SJSA1 (cell line): ENCODE data around the gene MLLT3. TPM values are rescaled to one million over a fixed set of nuclear protein-coding genes. Genes with fewer than 3 reads are reported as not detected.

Experiments
- DNase-seq, 2 experiments: peaks; one replicate each; pipeline ENCODE4 v3.0.0-alpha.2; 2015 to 2020; ENCODE audit warnings: low spot score in 2 of 2, low read depth in 1 of 2
- H3K27ac ChIP-seq: fragments of 250-450 bp; sonication (Bioruptor Pico); 2 replicates; pipeline ENCODE4 v1.5.1; 2020; ENCODE audit warnings: mild to moderate bottlenecking, moderate library complexity
- H3K27me3 ChIP-seq: fragments of 250-450 bp; sonication (Bioruptor Pico); replicated peaks from 2 replicates; pipeline ENCODE4 v1.5.1; 2020; ENCODE audit warnings: mild to moderate bottlenecking, moderate library complexity
- H3K36me3 ChIP-seq: fragments of 250-450 bp; sonication (Bioruptor Pico); 2 replicates; pipeline ENCODE4 v1.5.1; 2020; ENCODE audit warnings: mild to moderate bottlenecking
- H3K4me1 ChIP-seq: fragments of 250-450 bp; sonication (Bioruptor Pico); replicated peaks from 2 replicates; pipeline ENCODE4 v1.6.1; 2021; ENCODE audit warnings: mild to moderate bottlenecking
- H3K4me3 ChIP-seq: fragments of 250-450 bp; sonication (Bioruptor Pico); 2 replicates; pipeline ENCODE4 v1.5.1; 2020; ENCODE audit warnings: mild to moderate bottlenecking
- H3K9me3 ChIP-seq: fragments of 250-450 bp; sonication (Bioruptor Pico); replicated peaks from 2 replicates; pipeline ENCODE4 v1.5.1; 2020; ENCODE audit warnings: mild to moderate bottlenecking
- total RNA-seq: library from RNA; depleted of rRNA; stranded (reverse); fragments of >200 nt; shearing (Covaris generic); gene quantifications from 2 replicates; pipeline ENCODE4 v1.2.3, GENCODE V29; 2014

MLLT3 gene
- total RNA-seq, 1 experiment from 2014 or later, result 13.9 TPM

GRCh38 chr9:20405078-20405477 lies 217.2 kb downstream of the MLLT3 start:
- H3K36me3 ChIP-seq, result no peaks in the 10 kb centered on the region
- H3K27ac ChIP-seq, result no peak overlapping the region
- no peak for DNase-seq
- no peaks in the 10 kb centered on the region for H3K9me3 ChIP-seq
- no peaks in the 10 kb centered on the region for H3K27me3 ChIP-seq
- no peaks in the 10 kb centered on the region for H3K4me1 ChIP-seq
- H3K4me3 ChIP-seq, result no peak overlapping the region

DNA sequence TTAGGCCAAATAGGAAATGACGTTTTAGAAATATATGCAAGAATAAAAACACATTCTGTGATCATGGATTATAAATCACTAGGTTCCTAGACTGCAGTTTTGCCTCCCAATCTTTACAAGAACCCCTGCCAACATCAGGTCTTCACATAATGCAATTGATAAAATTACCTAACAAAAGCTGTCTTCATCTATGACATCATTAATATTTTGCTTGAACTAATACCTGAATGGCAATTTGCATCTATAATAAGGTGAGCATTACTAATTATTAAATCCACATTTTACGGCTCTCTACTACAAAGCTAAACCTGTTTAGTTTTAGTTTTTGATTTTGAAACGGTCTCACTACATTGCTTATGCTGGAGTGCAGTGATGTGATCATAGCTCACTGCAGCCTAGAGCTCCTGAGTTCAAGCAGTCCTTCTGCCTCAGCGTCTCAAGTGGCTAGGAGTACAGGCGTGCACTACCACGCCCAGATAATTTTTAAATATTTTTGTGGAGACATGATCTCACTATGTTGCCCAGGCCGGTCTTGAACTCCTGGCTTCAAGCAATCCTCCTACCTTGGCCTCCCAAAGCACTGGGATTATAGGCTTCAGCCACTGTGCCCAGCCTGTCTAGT lies 218.0 kb downstream of the MLLT3 start:
- no peak overlapping the region for H3K27ac ChIP-seq
- H3K4me1 ChIP-seq, result no peaks in the 10 kb centered on the region
- H3K36me3 ChIP-seq, result no peaks in the 10 kb centered on the region
- no peaks in the 10 kb centered on the region for H3K9me3 ChIP-seq
- no peaks in the 10 kb centered on the region for H3K27me3 ChIP-seq
- no peak for DNase-seq
- no peak overlapping the region for H3K4me3 ChIP-seq

- H3K27me3 ChIP-seq, result no peaks in the 10 kb centered on the region
- H3K4me3 ChIP-seq, result no peak overlapping the region
- no peak overlapping the region for H3K27ac ChIP-seq
- no peaks in the 10 kb centered on the region for H3K4me1 ChIP-seq
- no peak for DNase-seq
- no peaks in the 10 kb centered on the region for H3K36me3 ChIP-seq
- no peaks in the 10 kb centered on the region for H3K9me3 ChIP-seq
Observed at GRCh38 chr9:20403346-20403745, 219.0 kb downstream of the MLLT3 start.

GRCh38 chr9:20402273-20402875 lies 219.9 kb downstream of the MLLT3 start:
- Histone ChIP-seq H3K9me3 (no peaks in the 10 kb centered on the region), H3K27me3 (no peaks in the 10 kb centered on the region), H3K27ac (no peak overlapping the region), H3K4me1 (no peaks in the 10 kb centered on the region), H3K36me3 (no peaks in the 10 kb centered on the region), H3K4me3 (no peak overlapping the region)
- no peak for DNase-seq

DNA sequence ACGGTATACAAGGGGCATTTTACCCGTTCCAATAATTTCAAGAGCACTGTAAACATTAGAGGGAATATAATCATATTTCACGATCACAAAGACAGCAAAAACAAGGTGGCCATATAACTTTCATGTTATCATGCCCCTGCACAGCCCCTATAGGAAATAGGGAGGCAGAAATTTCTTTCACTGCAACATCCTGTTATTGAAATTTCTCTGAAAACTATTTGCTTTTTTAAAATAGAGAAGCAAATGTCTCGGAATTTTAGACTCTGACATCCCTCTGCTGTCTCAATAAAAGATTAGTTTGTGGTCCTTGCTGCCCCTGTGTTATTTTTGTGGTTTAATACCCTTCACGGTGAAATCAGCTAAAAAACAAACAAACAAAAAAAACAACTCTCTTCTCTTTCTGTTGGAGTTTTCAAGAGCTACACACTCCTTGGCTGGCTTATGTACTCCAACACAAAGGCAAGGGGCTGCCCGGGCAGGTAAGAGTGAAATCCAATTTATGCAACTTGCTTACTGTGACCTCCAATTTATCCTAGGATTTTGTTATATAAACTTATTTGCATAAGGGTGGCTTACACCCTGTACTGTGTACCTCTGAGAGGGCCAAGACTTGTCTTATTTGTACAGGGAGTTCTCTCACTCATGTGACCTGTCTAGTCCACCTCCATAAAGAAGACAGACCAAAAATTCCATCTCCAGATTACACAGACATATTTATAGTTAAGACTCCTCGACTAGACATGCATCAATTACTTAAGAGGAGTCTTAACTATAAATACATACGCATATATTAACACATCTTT lies 223.6 kb downstream of the MLLT3 start:
- no peak overlapping the region for H3K4me3 ChIP-seq
- no peaks in the 10 kb centered on the region for H3K4me1 ChIP-seq
- H3K27me3 ChIP-seq, result no peaks in the 10 kb centered on the region
- H3K36me3 ChIP-seq, result no peaks in the 10 kb centered on the region
- no peak for DNase-seq
- no peaks in the 10 kb centered on the region for H3K9me3 ChIP-seq
- no peak overlapping the region for H3K27ac ChIP-seq

DNA sequence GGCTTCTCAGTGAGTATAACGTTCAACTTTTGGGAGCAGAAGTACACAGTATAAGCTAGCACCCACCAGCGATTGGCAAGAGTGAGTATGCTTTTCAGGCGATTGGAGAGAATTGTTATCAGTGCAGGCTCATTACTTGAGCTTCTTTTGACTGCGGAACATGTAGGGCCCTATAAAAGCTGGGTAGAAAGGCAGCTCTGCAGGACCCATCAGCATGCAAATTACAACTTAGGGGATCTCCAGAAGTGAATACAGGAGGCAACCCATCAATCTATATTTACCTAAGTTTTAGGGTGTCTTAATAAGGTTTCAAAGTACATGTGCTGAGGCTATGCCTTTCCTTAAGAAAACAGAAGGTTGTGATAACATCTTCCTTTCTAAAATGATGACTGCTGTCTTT lies 225.0 kb downstream of the MLLT3 start:
- Histone ChIP-seq H3K9me3 (no peaks in the 10 kb centered on the region), H3K36me3 (no peaks in the 10 kb centered on the region), H3K4me3 (no peak overlapping the region), H3K27me3 (no peaks in the 10 kb centered on the region), H3K27ac (no peak overlapping the region), H3K4me1 (no peaks in the 10 kb centered on the region)
- DNase-seq, result no peak

DNA sequence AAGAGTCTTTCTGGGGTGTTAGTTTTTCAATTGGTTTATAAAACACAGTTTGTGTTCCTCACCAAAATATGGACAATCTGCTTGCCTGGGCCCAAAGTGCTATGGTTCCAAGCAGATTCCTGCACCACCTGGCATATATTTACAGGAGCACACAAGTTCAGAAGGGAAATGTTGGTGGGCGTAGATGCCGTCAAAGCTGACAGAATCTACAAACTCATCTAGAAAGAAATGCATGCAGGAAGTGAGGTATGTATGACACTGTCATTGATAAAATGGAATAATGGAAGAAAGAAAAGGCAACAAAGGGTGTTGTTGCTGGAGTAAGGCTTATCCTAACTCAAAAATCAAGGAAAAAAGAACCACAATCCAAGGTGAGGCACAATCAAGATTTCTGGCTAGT lies 225.8 kb downstream of the MLLT3 start:
- Histone ChIP-seq H3K27ac (no peak overlapping the region), H3K9me3 (no peaks in the 10 kb centered on the region), H3K4me1 (no peaks in the 10 kb centered on the region), H3K4me3 (no peak overlapping the region), H3K27me3 (no peaks in the 10 kb centered on the region), H3K36me3 (no peaks in the 10 kb centered on the region)
- no peak for DNase-seq

- no peak overlapping the region for H3K4me3 ChIP-seq
- no peak overlapping the region for H3K27ac ChIP-seq
- no peaks in the 10 kb centered on the region for H3K27me3 ChIP-seq
- no peaks in the 10 kb centered on the region for H3K4me1 ChIP-seq
- no peak for DNase-seq
- H3K9me3 ChIP-seq, result no peaks in the 10 kb centered on the region
- no peaks in the 10 kb centered on the region for H3K36me3 ChIP-seq
Observed at GRCh38 chr9:20395651-20396050, 226.6 kb downstream of the MLLT3 start.

DNA sequence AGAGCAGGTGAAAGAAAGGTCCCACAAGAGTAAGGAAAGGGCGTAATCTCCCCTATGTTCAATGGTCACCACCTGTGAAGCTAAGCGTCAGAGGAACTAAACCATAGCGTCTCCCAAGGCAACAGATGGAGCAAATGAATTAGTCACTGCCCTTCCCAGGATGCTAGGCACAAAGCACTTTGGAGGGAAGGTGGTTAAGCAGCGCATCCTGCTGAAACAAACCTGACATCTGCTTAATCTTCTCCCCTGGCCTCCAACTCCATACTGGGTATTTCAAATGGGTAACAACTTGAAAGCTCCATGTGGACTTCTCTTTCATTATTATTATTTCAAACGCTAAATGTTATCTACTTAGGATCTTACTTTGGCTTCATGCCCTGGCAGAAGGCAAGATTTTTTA lies 227.3 kb downstream of the MLLT3 start:
- Histone ChIP-seq H3K36me3 (no peaks in the 10 kb centered on the region), H3K27ac (no peak overlapping the region), H3K4me3 (no peak overlapping the region), H3K9me3 (no peaks in the 10 kb centered on the region), H3K27me3 (no peaks in the 10 kb centered on the region), H3K4me1 (no peaks in the 10 kb centered on the region)
- DNase-seq, result no peak

GRCh38 chr9:20391208-20391607 lies 231.1 kb downstream of the MLLT3 start:
- Histone ChIP-seq H3K9me3 (no peaks in the 10 kb centered on the region), H3K27me3 (no peaks in the 10 kb centered on the region), H3K4me3 (no peak overlapping the region), H3K4me1 (no peaks in the 10 kb centered on the region), H3K27ac (no peak overlapping the region), H3K36me3 (no peaks in the 10 kb centered on the region)
- no peak for DNase-seq

DNA sequence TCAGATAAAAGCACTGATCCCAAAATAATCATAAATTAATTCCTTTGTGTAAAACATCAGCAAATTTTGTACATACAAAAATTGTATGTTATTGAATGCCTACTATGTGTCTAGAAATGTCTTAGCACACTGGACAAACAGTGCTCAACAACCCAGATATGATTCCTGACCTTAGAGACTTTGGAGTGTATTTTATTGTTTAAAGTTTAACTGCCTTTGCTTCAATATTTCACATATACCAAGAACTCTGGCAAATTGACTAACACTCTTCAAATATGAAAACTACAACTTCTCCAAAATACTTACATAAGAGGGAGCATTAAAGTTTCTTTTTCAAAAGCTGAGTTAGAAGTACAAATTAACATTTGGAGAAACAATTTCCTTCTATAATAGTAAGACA lies 231.9 kb downstream of the MLLT3 start:
- Histone ChIP-seq H3K27ac (no peak overlapping the region), H3K27me3 (no peaks in the 10 kb centered on the region), H3K36me3 (no peaks in the 10 kb centered on the region), H3K4me3 (no peak overlapping the region), H3K4me1 (no peaks in the 10 kb centered on the region), H3K9me3 (no peaks in the 10 kb centered on the region)
- DNase-seq, result no peak

DNA sequence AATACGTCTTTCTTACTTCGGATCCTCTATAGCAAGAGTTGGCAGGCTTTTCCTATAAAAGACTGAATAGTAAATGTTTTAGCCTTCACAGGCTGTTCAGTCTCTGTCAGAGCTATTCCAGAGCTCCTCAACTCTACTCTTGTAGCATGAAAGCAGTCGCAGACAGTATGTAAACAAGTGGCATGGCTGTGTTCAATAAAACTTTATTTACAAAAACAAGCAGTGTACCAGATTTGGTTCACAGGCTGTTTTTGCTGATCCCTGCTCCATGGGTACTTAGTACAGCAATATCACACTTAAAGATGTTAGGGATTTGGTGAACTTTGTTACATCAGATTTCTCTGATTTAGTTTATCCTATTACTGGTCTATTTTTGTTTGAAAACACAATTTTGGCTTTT lies 235.2 kb downstream of the MLLT3 start:
- Histone ChIP-seq H3K27me3 (no peaks in the 10 kb centered on the region), H3K9me3 (no peaks in the 10 kb centered on the region), H3K4me3 (no peak overlapping the region), H3K36me3 (no peaks in the 10 kb centered on the region), H3K4me1 (peaks cover 9% of the 10 kb centered on the region), H3K27ac (no peak overlapping the region)
- DNase-seq, result no peak

- Histone ChIP-seq H3K27ac (no peak overlapping the region), H3K36me3 (no peaks in the 10 kb centered on the region), H3K4me1 (peaks cover 16% of the 10 kb centered on the region), H3K9me3 (no peaks in the 10 kb centered on the region), H3K27me3 (no peaks in the 10 kb centered on the region), H3K4me3 (no peak overlapping the region)
- no peak for DNase-seq
Observed at GRCh38 chr9:20384642-20385041, 237.7 kb downstream of the MLLT3 start.

DNA sequence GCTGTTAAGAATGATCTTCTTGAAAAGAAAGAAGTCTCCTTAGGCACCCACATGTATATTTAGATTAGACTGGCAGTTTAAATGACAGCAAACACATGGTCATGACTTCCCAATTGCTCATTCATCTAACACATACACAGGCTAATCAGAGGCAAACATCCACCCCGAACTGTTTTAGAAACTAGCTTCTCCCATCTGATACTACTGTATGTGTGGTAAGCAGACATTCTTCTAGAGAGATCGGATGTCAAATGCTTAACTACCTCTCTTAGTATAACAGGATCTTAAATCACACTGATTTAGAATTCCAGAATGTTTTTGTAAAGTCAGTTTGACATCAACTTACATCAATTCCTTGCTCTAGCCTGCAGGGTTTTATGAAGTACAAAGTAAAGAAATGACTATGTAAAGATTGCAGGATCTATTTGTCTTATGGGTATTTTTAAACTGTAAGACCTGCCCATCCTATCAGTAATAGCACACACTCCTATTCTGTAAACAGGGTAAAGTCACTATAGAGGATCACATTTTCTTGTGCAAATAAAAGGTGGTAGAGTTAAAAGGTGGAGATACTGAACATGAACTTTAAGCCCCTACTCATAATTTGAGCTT lies 239.7 kb downstream of the MLLT3 start:
- H3K4me1 ChIP-seq, result peaks cover 19% of the 10 kb centered on the region
- no peaks in the 10 kb centered on the region for H3K36me3 ChIP-seq
- peak in 1 of 2 experiments; percentile 43 for DNase-seq
- no peaks in the 10 kb centered on the region for H3K9me3 ChIP-seq
- H3K27me3 ChIP-seq, result no peaks in the 10 kb centered on the region
- H3K27ac ChIP-seq, result no peak overlapping the region
- H3K4me3 ChIP-seq, result no peak overlapping the region
